IMR-90 (cell line): Measurements from ENCODE around the gene BPIFB1. TPM values are rescaled to one million over a fixed set of nuclear protein-coding genes. Genes with fewer than 3 reads are reported as not detected.

Experiments
- ATAC-seq: fragments of 200-7000 bp; cut with Tn5 transposase; 2 replicates; pipeline ENCODE4 v1.9.1; 2020; ENCODE audit warnings: low read depth, mild to moderate bottlenecking, moderate library complexity
- BruUV-seq: library from RNA; stranded (reverse); fragments of 400-500 nt; replicated peaks from 2 replicates; lab custom pipeline; 2021; lab: Mats Ljungman, UMichigan
- CTCF ChIA-PET: fragments of 300-600 bp; formaldehyde crosslinking; extraction: SDS; loops from one replicate; lab custom pipeline; 2021; ENCODE audit warnings: antibody characterized with exemption; lab: Yijun Ruan, JAX
- POLR2A ChIA-PET: fragments of 300-600 bp; sonication (Branson Sonifier 250); formaldehyde crosslinking; loops from one replicate; lab custom pipeline; 2022; ENCODE audit warnings: antibody characterized with exemption; ENCODE audit not compliant: unreplicated experiment; lab: Charles Lee
- DNase-seq: peaks from one replicate; pipeline ENCODE4 v3.0.0; 2013
- H2AFZ ChIP-seq: replicated peaks from 2 replicates; pipeline ENCODE3; 2013; ENCODE audit warnings: low read length, mild to moderate bottlenecking; ENCODE audit not compliant: poor library complexity
- H2AK5ac ChIP-seq: 2 replicates; pipeline ENCODE4 v1.6.1; 2013; ENCODE audit warnings: low read depth, low read length, inconsistent platforms
- H2AK9ac ChIP-seq: replicated peaks from 2 replicates; pipeline ENCODE3; 2013; ENCODE audit warnings: mild to moderate bottlenecking, low read depth, low read length, moderate library complexity; ENCODE audit not compliant: poor library complexity
- H2BK120ac ChIP-seq: 2 replicates; pipeline ENCODE4 v1.6.1; 2013; ENCODE audit warnings: low read depth, low read length, inconsistent platforms
- H2BK15ac ChIP-seq: 3 replicates; pipeline ENCODE4 v1.6.1; 2013; ENCODE audit warnings: low read depth, low read length, inconsistent platforms
- H2BK20ac ChIP-seq: 2 replicates; pipeline ENCODE4 v1.6.1; 2013; ENCODE audit warnings: low read depth, mild to moderate bottlenecking, inconsistent platforms, low read length, moderate library complexity
- H2BK5ac ChIP-seq: 2 replicates; pipeline ENCODE4 v1.6.1; 2013; ENCODE audit warnings: mild to moderate bottlenecking, low read depth, low read length, inconsistent platforms; ENCODE audit not compliant: poor library complexity, severe bottlenecking
- H3K14ac ChIP-seq: replicated peaks from 2 replicates; pipeline ENCODE4 v1.6.1; 2013; ENCODE audit warnings: low read depth, low read length, inconsistent platforms
- H3K18ac ChIP-seq: 2 replicates; pipeline ENCODE4 v1.6.1; 2013; ENCODE audit warnings: low read depth, low read length, control low read depth
- H3K23ac ChIP-seq: 2 replicates; pipeline ENCODE4 v1.6.1; 2013; ENCODE audit warnings: low read depth, low read length, inconsistent platforms
- H3K27ac ChIP-seq: 2 replicates; pipeline ENCODE4 v1.5.1; 2013; ENCODE audit warnings: mild to moderate bottlenecking, control low read depth, low read length; ENCODE audit not compliant: insufficient read depth
- H3K27me3 ChIP-seq: 2 replicates; pipeline ENCODE4 v1.6.1; 2013; ENCODE audit warnings: low read length; ENCODE audit not compliant: control insufficient read depth, insufficient read depth
- H3K36me3 ChIP-seq: 2 replicates; pipeline ENCODE4 v1.6.1; 2013; ENCODE audit warnings: low read length, mixed read lengths; ENCODE audit not compliant: control insufficient read depth, insufficient read depth
- H3K4ac ChIP-seq: 2 replicates; pipeline ENCODE4 v1.6.1; 2013; ENCODE audit warnings: low read depth, low read length, inconsistent platforms
- H3K4me1 ChIP-seq: 2 replicates; pipeline ENCODE4 v1.6.1; 2013; ENCODE audit warnings: low read length, mixed read lengths; ENCODE audit not compliant: control insufficient read depth, insufficient read depth
- H3K4me2 ChIP-seq: 2 replicates; pipeline ENCODE4 v1.6.1; 2013; ENCODE audit warnings: low read depth, mild to moderate bottlenecking, control low read depth, low read length, moderate library complexity
- H3K4me3 ChIP-seq: 2 replicates; pipeline ENCODE4 v1.5.1; 2013; ENCODE audit warnings: low read depth, mild to moderate bottlenecking, control low read depth, low read length, moderate library complexity; ENCODE audit not compliant: insufficient read depth
- H3K56ac ChIP-seq: 2 replicates; pipeline ENCODE4 v1.6.1; 2013; ENCODE audit warnings: low read length, inconsistent platforms; ENCODE audit not compliant: insufficient read depth; ENCODE audit errors: extremely low read depth
- H3K79me1 ChIP-seq, 2 experiments: 2 replicates each; pipeline ENCODE4 v1.6.1; 2013; ENCODE audit warnings: low read length in 2 of 2, inconsistent platforms in 1 of 2, low read depth in 1 of 2
- H3K9ac ChIP-seq: 2 replicates; pipeline ENCODE4 v1.6.1; 2013; ENCODE audit warnings: low read depth, low read length, control low read depth
- H3K9me1 ChIP-seq: 2 replicates; pipeline ENCODE4 v1.6.1; 2013; ENCODE audit warnings: low read length, inconsistent platforms; ENCODE audit not compliant: insufficient read depth
- H3K9me3 ChIP-seq: 2 replicates; pipeline ENCODE4 v1.6.1; 2013; ENCODE audit warnings: low read length; ENCODE audit not compliant: control insufficient read depth, insufficient read depth
- H4K20me1 ChIP-seq: 2 replicates; pipeline ENCODE4 v1.6.1; 2013; ENCODE audit warnings: low read length, inconsistent platforms; ENCODE audit not compliant: insufficient read depth
- H4K5ac ChIP-seq: 2 replicates; pipeline ENCODE4 v1.6.1; 2013; ENCODE audit warnings: mild to moderate bottlenecking, low read depth, low read length, control low read depth
- H4K8ac ChIP-seq, 2 experiments: 2 replicates each; pipeline ENCODE4 v1.6.1; 2013; ENCODE audit warnings: low read depth in 2 of 2, low read length in 2 of 2, control low read depth in 1 of 2, inconsistent platforms in 1 of 2
- H4K91ac ChIP-seq: 2 replicates; pipeline ENCODE4 v1.6.1; 2013; ENCODE audit warnings: low read depth, low read length, inconsistent platforms; ENCODE audit not compliant: insufficient read depth
- BHLHE40 ChIP-seq: fragments of 150-350 bp; IDR thresholded peaks from 2 replicates; pipeline ENCODE4 v1.6.1; 2016; ENCODE audit warnings: mild to moderate bottlenecking, low read depth, low read length
- CEBPB ChIP-seq: IDR thresholded peaks from 2 replicates; pipeline ENCODE4 v1.6.1; 2012; ENCODE audit warnings: low read depth, low read length, improper control_type of control experiment
- MAFK ChIP-seq: IDR thresholded peaks from 2 replicates; pipeline ENCODE4 v1.6.1; 2012; ENCODE audit warnings: low read depth, low read length, improper control_type of control experiment
- MAZ ChIP-seq: IDR thresholded peaks from 2 replicates; pipeline ENCODE4 v1.6.1; 2012; ENCODE audit warnings: low read depth, mild to moderate bottlenecking, low read length, improper control_type of control experiment, moderate library complexity, borderline replicate concordance
- MXI1 ChIP-seq: IDR thresholded peaks from 2 replicates; pipeline ENCODE4 v1.6.1; 2012; ENCODE audit warnings: low read depth, mild to moderate bottlenecking, low read length, moderate library complexity, borderline replicate concordance
- RAD21 ChIP-seq: IDR thresholded peaks from 2 replicates; pipeline ENCODE4 v1.6.1; 2012; ENCODE audit warnings: low read length, improper control_type of control experiment
- RCOR1 ChIP-seq: IDR thresholded peaks from 2 replicates; pipeline ENCODE4 v1.6.1; 2012; ENCODE audit warnings: mild to moderate bottlenecking, low read length, improper control_type of control experiment; ENCODE audit not compliant: insufficient replicate concordance
- SMC3 ChIP-seq: fragments of 150-350 bp; IDR thresholded peaks from 2 replicates; pipeline ENCODE4 v1.6.1; 2016; ENCODE audit warnings: low read depth, mild to moderate bottlenecking, antibody characterized with exemption, low read length, moderate library complexity
- WGBS, 2 experiments: methylation state at CpG; one replicate each; pipeline versions ENCODE4 v1.1.5 to v1.1.7; 2013; ENCODE audit warnings: missing lambda C conversion rate in 2 of 2; ENCODE audit not compliant: insufficient read length in 1 of 2; ENCODE audit errors: extremely low coverage in 2 of 2; 5-methylcytosine and 5-hydroxymethylcytosine counted together
- dilution Hi-C: fragments of 300-500 bp; cut with HindIII; formaldehyde crosslinking; loops from one replicate; pipeline ENCODE4 v1.14.3; 2018; ENCODE audit warnings: low sequenced_read_pairs; ENCODE audit not compliant: unreplicated experiment
- in situ Hi-C: fragments of 300-500 bp; cut with MboI; formaldehyde crosslinking; loops from 3 replicates; pipeline ENCODE4 v1.14.3; 2019; ENCODE audit warnings: low sequenced_read_pairs, inconsistent platforms, mixed read lengths
- intact Hi-C: fragments of 100-400 bp; cut with micrococcal nuclease; formaldehyde crosslinking; loops from 2 replicates; pipeline ENCODE4 v1.10.0; 2022
- polyA plus RNA-seq, 3 experiments: library from polyadenylated mRNA; depleted of rRNA; stranded (reverse); fragments of >200 nt; gene quantifications; 2 replicates each; pipeline ENCODE4 v1.2.3, GENCODE V29; 2012; ENCODE audit warnings: low replicate concordance in 1 of 3
- total RNA-seq: library from RNA; depleted of rRNA; stranded (reverse); fragments of >200 nt; gene quantifications from 2 replicates; pipeline ENCODE4 v1.2.3, GENCODE V29; 2012
- TF ChIP-seq, protein P1 (sequence below): fragments of 150-350 bp; IDR thresholded peaks from 2 replicates; pipeline ENCODE4 v1.6.1; 2017; ENCODE audit warnings: mild to moderate bottlenecking, antibody characterized with exemption, low read length, low read depth

BPIFB1 gene
- total and polyA plus RNA-seq, 2 of the 4 experiments (the other 2 are of a cell fraction), result not detected

DNA sequence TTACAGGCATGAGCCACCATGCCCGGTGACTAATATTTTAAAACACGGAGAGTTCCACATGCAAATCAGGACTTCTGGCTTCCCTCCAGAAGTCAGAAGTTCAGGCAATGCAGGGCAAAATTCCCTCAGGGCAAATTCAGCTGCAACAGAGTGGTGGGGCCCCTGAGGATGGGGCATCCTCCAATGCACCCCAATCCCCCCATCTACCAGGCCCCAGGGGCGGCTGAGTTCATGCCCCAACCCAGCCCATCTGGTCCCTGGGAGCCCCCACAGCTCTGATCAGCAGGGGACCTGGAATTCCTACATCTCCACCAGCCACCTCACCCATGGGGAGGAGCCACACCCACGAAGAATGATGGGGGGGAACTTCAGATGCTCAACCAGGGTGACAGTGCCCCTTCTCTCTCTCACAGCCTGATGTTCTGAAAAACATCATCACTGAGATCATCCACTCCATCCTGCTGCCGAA, 22.6 kb downstream of the BPIFB1 start:
- no peak overlapping the region for H2BK120ac ChIP-seq
- no peak overlapping the region for H4K8ac ChIP-seq
- no peaks in the 10 kb centered on the region for H3K9me1 ChIP-seq
- H2AK5ac ChIP-seq, result no peak overlapping the region
- 0 out of 2 replicates have a peak, but pooled peaks cover 6% of the 10 kb centered on the region for H3K9me3 ChIP-seq
- TF ChIP-seq MAFK (no peak), RAD21 (no peak), BHLHE40 (no peak), MXI1 (no peak), MAZ (no peak), CEBPB (no peak), SMC3 (no peak), RCOR1 (no peak)
- TF ChIP-seq, protein P1, sequence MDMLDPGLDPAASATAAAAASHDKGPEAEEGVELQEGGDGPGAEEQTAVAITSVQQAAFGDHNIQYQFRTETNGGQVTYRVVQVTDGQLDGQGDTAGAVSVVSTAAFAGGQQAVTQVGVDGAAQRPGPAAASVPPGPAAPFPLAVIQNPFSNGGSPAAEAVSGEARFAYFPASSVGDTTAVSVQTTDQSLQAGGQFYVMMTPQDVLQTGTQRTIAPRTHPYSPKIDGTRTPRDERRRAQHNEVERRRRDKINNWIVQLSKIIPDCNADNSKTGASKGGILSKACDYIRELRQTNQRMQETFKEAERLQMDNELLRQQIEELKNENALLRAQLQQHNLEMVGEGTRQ, result no peak
- no peak overlapping the region for H3K4ac ChIP-seq
- no peak overlapping the region for H3K4me3 ChIP-seq
- no peak overlapping the region for H3K4me2 ChIP-seq
- dilution Hi-C loops, result no loop called here
- ChIA-PET POLR2A (no interaction called here), CTCF (no interaction called here)
- H3K27ac ChIP-seq, result no peak overlapping the region
- H3K56ac ChIP-seq, result no peak overlapping the region
- no peak overlapping the region for H2BK20ac ChIP-seq
- H3K18ac ChIP-seq, result no peak overlapping the region
- H4K20me1 ChIP-seq, result no peaks in the 10 kb centered on the region
- no peak overlapping the region for H3K9ac ChIP-seq
- H3K14ac ChIP-seq, result no peak overlapping the region
- no peak overlapping the region for H4K91ac ChIP-seq
- no peak overlapping the region for H4K5ac ChIP-seq
- H3K4me1 ChIP-seq, result no peaks in the 10 kb centered on the region
- intact Hi-C loops, result no loop called here
- BruUV-seq, result no TSS peak
- no peaks in the 10 kb centered on the region for H3K36me3 ChIP-seq
- H2AFZ ChIP-seq, result no peak overlapping the region
- in situ Hi-C loops, result loop anchor here (10.0 kb wide), 1 partner anchor 391 kb away; no protein-coding TSS in a partner anchor
- DNase-seq, result no peak
- H2BK5ac ChIP-seq, result no peak overlapping the region
- no peaks in the 10 kb centered on the region for H3K79me1 ChIP-seq
- no peak overlapping the region for H2BK15ac ChIP-seq
- H3K27me3 ChIP-seq, result peaks cover 26% of the 10 kb centered on the region
- no peak overlapping the region for H3K23ac ChIP-seq
- ATAC-seq, result no peak
- no peak overlapping the region for H2AK9ac ChIP-seq
- whole genome bisulfite sequencing, 2 experiments, result 48% methylated on average over 2 of the region's 5 CpGs; no CpG with 5 or more reads in 1 of the 2 experiments
